ENCODE measurements around the gene RFC1. TPM values are rescaled to one million over a fixed set of nuclear protein-coding genes. Genes with fewer than 3 reads are reported as not detected.
"Not testable (repeated sequence)": the region's sequence is repeated elsewhere in the genome, so short reads cannot be mapped to it uniquely, and the experiment has no call there.

Gene RFC1
- total and polyA plus RNA-seq, 4 donors, result 13.3 to 45.2 (median 30.8) TPM

GRCh38 chr4:39375478-39375877 is 9.3 kb upstream of the RFC1 start:
- Histone ChIP-seq H3K9me3 (ENCODE audit: control insufficient read depth in 4 of 4, low read length in 3 of 4) (no peaks in the 10 kb centered on the region), H3K27ac (ENCODE audit: low read depth in 1 of 2, low read length in 2 of 2) (peak overlapping the region; percentile 62 to 71), H3K4me3 (ENCODE audit: low read depth in 1 of 3, low read length in 3 of 3) (no peak overlapping the region), H3K27me3 (ENCODE audit: control insufficient read depth in 4 of 4, insufficient read depth in 4 of 4, low read length in 3 of 4) (no peaks in the 10 kb centered on the region), H3K36me3 (ENCODE audit: control insufficient read depth in 4 of 4, insufficient read depth in 3 of 4, low read depth in 1 of 4, low read length in 3 of 4) (no peaks in the 10 kb centered on the region), H3K9ac (ENCODE audit: low read depth in 1 of 2, low read length in 2 of 2) (peak overlapping the region in 1 of 2 donors; percentile 48), H3K4me1 (ENCODE audit: control insufficient read depth in 4 of 4, insufficient read depth in 4 of 4, low read length in 3 of 4) (peaks cover 2 to 8% (median 5%) of the 10 kb centered on the region in 4 donors)
- TF ChIP-seq YY1 (IDR thresholded peaks at IDR 0.05) (peak; percentile 82), EGR1 (IDR thresholded peaks at IDR 0.05; ENCODE audit: low read depth in 2 of 2) (no peak), FOXA2 (IDR thresholded peaks at IDR 0.05) (no peak), JUND (IDR thresholded peaks at IDR 0.05) (peak; percentile 12 to 45), TAF1 (conservative IDR thresholded peaks at IDR 0.05) (peak; percentile 24), HNF4G (IDR thresholded peaks at IDR 0.05) (no peak), NR2F2 (IDR thresholded peaks at IDR 0.05) (no peak), GABPA (IDR thresholded peaks at IDR 0.05 in 1 of 2, conservative IDR thresholded peaks at IDR 0.05 in 1 of 2) (no peak), CTCF (IDR thresholded peaks at IDR 0.05; ENCODE audit: low read depth, low read length, missing input control) (no peak), HNF4A (conservative IDR thresholded peaks at IDR 0.05) (peak; percentile 69 to 73), RXRA (IDR thresholded peaks at IDR 0.05) (peak; percentile 57 to 66), SP1 (IDR thresholded peaks at IDR 0.05) (peak; percentile 75), RAD21 (IDR thresholded peaks at IDR 0.05) (peak; percentile 41 to 65), FOXA1 (IDR thresholded peaks at IDR 0.05) (no peak)
- TF ChIP-seq, protein P1, sequence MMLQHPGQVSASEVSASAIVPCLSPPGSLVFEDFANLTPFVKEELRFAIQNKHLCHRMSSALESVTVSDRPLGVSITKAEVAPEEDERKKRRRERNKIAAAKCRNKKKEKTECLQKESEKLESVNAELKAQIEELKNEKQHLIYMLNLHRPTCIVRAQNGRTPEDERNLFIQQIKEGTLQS (IDR thresholded peaks at IDR 0.05), result no peak
- TF ChIP-seq, protein P2, sequence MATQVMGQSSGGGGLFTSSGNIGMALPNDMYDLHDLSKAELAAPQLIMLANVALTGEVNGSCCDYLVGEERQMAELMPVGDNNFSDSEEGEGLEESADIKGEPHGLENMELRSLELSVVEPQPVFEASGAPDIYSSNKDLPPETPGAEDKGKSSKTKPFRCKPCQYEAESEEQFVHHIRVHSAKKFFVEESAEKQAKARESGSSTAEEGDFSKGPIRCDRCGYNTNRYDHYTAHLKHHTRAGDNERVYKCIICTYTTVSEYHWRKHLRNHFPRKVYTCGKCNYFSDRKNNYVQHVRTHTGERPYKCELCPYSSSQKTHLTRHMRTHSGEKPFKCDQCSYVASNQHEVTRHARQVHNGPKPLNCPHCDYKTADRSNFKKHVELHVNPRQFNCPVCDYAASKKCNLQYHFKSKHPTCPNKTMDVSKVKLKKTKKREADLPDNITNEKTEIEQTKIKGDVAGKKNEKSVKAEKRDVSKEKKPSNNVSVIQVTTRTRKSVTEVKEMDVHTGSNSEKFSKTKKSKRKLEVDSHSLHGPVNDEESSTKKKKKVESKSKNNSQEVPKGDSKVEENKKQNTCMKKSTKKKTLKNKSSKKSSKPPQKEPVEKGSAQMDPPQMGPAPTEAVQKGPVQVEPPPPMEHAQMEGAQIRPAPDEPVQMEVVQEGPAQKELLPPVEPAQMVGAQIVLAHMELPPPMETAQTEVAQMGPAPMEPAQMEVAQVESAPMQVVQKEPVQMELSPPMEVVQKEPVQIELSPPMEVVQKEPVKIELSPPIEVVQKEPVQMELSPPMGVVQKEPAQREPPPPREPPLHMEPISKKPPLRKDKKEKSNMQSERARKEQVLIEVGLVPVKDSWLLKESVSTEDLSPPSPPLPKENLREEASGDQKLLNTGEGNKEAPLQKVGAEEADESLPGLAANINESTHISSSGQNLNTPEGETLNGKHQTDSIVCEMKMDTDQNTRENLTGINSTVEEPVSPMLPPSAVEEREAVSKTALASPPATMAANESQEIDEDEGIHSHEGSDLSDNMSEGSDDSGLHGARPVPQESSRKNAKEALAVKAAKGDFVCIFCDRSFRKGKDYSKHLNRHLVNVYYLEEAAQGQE (IDR thresholded peaks at IDR 0.05), result peak; percentile 56
- TF ChIP-seq, protein P3, sequence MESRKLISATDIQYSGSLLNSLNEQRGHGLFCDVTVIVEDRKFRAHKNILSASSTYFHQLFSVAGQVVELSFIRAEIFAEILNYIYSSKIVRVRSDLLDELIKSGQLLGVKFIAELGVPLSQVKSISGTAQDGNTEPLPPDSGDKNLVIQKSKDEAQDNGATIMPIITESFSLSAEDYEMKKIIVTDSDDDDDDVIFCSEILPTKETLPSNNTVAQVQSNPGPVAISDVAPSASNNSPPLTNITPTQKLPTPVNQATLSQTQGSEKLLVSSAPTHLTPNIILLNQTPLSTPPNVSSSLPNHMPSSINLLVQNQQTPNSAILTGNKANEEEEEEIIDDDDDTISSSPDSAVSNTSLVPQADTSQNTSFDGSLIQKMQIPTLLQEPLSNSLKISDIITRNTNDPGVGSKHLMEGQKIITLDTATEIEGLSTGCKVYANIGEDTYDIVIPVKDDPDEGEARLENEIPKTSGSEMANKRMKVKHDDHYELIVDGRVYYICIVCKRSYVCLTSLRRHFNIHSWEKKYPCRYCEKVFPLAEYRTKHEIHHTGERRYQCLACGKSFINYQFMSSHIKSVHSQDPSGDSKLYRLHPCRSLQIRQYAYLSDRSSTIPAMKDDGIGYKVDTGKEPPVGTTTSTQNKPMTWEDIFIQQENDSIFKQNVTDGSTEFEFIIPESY (IDR thresholded peaks at IDR 0.05), result peak; percentile 51
- TF ChIP-seq, protein P4, sequence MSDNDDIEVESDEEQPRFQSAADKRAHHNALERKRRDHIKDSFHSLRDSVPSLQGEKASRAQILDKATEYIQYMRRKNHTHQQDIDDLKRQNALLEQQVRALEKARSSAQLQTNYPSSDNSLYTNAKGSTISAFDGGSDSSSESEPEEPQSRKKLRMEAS (IDR thresholded peaks at IDR 0.05), result peak; percentile 35
- DNase-seq (ENCODE audit: low spot score), result no peak
- WGBS, result 32% methylated on average over 4 of the region's 4 CpGs

DNA sequence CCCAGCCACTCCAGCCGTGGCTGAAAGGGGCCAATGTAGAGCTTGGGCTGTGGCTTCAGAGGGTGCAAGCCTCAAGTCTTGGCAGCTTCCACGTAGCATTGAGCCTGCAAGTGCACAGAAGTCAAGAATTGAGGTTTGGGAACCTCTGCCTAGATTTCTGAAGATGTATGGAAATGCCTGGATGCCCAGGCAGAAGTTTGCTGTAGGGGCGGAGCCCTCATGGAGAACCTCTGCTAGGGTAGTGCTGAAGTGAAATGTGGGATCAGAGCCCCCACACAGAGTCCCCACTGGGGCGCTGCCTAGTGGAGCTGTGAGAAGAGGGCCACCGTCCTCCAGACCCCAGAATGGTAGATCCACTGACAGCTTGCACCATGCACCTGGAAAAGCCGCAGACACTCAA is 5.0 kb upstream of the RFC1 start:
- 92% methylated on average over 6 of the region's 6 CpGs for WGBS
- not testable (repeated sequence) for H3K9me3 ChIP-seq (ENCODE audit: control insufficient read depth in 4 of 4, low read length in 3 of 4); H3K9ac ChIP-seq (ENCODE audit: low read depth in 1 of 2, low read length in 2 of 2); DNase-seq (ENCODE audit: low spot score); H3K4me3 ChIP-seq (ENCODE audit: low read depth in 1 of 3, low read length in 3 of 3); H3K27ac ChIP-seq (ENCODE audit: low read depth in 1 of 2, low read length in 2 of 2); H3K36me3 ChIP-seq (ENCODE audit: control insufficient read depth in 4 of 4, insufficient read depth in 3 of 4, low read depth in 1 of 4, low read length in 3 of 4); H3K27me3 ChIP-seq (ENCODE audit: control insufficient read depth in 4 of 4, insufficient read depth in 4 of 4, low read length in 3 of 4)
- peaks cover 2 to 16% (median 11%) of the 10 kb centered on the region in 4 donors for H3K4me1 ChIP-seq (ENCODE audit: control insufficient read depth in 4 of 4, insufficient read depth in 4 of 4, low read length in 3 of 4)

All from liver (tissue), 9 donors.